Heart left ventricle (tissue), 16 donors: ENCODE results near the gene ALCAM. TPM values are rescaled to one million over a fixed set of nuclear protein-coding genes. Genes with fewer than 3 reads are reported as not detected.

Experiments
- ATAC-seq, 4 donors: fragments of 200-7000 bp; cut with Tn5 transposase; one replicate each; pipeline ENCODE4 v1.9.1; 2020 to 2022; ENCODE audit warnings: moderate library complexity in 4 of 4, mild to moderate bottlenecking in 3 of 4, moderate number of reproducible peaks in 1 of 4
- DNase-seq, 5 donors: peaks; one replicate each; pipeline ENCODE4 v3.0.0-alpha.2; 2020
- H3K27ac ChIP-seq, 12 donors: fragments of 200-600 bp; sonication (generic) in 4 of 12; one replicate each; pipeline versions ENCODE4 v1.5.0 to v1.8.0; 2016 to 2022; ENCODE audit warnings: mild to moderate bottlenecking in 2 of 12
- H3K27me3 ChIP-seq, 9 donors: fragments of 200-600 bp; sonication (generic) in 2 of 9; one replicate each; pipeline versions ENCODE4 v1.5.1 to v1.8.0; 2016 to 2022; ENCODE audit warnings: mild to moderate bottlenecking in 3 of 9
- H3K36me3 ChIP-seq, 9 donors: fragments of 200-600 bp; sonication (generic) in 2 of 9; one replicate each; pipeline versions ENCODE4 v1.5.0 to v1.8.0; 2018 to 2022; ENCODE audit warnings: mild to moderate bottlenecking in 2 of 9
- H3K4me1 ChIP-seq, 12 donors: fragments of 200-600 bp; sonication (generic) in 4 of 12; one replicate each; pipeline versions ENCODE4 v1.5.0 to v1.8.0; 2016 to 2022; ENCODE audit warnings: mild to moderate bottlenecking in 3 of 12
- H3K4me3 ChIP-seq, 12 donors: fragments of 200-600 bp; sonication (generic) in 4 of 12; one replicate each; pipeline versions ENCODE4 v1.5.0 to v1.8.0; 2017 to 2022; ENCODE audit warnings: mild to moderate bottlenecking in 9 of 12, moderate library complexity in 4 of 12
- H3K9me3 ChIP-seq, 12 donors: fragments of 200-600 bp; sonication (generic) in 4 of 12; one replicate each; pipeline versions ENCODE4 v1.5.0 to v1.8.0; 2016 to 2022; ENCODE audit warnings: mild to moderate bottlenecking in 1 of 12
- CTCF ChIP-seq, 12 donors: fragments of 200-600 bp; sonication (generic) in 4 of 12; IDR thresholded peaks; one replicate each; pipeline versions ENCODE4 v1.5.0 to v1.8.0; 2018 to 2022; ENCODE audit warnings: antibody characterized with exemption in 12 of 12, mild to moderate bottlenecking in 5 of 12
- POLR2A ChIP-seq, 2 donors: fragments of 450-650 bp; IDR thresholded peaks; one replicate each; pipeline ENCODE4 v1.6.1; 2017; ENCODE audit warnings: antibody characterized with exemption in 2 of 2, mild to moderate bottlenecking in 2 of 2, moderate library complexity in 2 of 2
- WGBS, 4 donors: extraction: QIAGEN DNeasy Blood & Tissue Kit in 2 of 4; methylation state at CpG; one replicate each; pipeline versions ENCODE4 v1.1.5 to v1.1.7; 2013 to 2018; 5-methylcytosine and 5-hydroxymethylcytosine counted together
- intact Hi-C, 10 donors: fragments of 100-400 bp; cut with DNase I; formaldehyde crosslinking; loops; one replicate each; pipeline versions ENCODE4 v1.11.1 to v1.14.2; 2022
- polyA plus RNA-seq, 2 donors: library from polyadenylated mRNA; stranded (reverse); fragments of 200-250 nt; gene quantifications; one replicate each; pipeline ENCODE4 v1.2.3, GENCODE V29; 2013
- total RNA-seq, 9 donors: library from RNA; depleted of rRNA in 2 of 9; stranded (reverse); fragments of >200 nt in 2 of 9; fragmentation: NEBNext Ultra II Directional in 3 of 9; extraction: Animal tissue kit (Norgen Biotek cat#: 25700) in 3 of 9; gene quantifications; one replicate each; pipeline versions ENCODE4 v1.1.0 to v1.2.4, GENCODE V29; 2016 to 2023
- donor health status: ischemic (EF 13 %, LVEDD 7.1; RV severe dilation, severe dysfunction).
- donor health status: healthy with polysubstance abuse.
- donor health status: DM: no; HTN: yes; CAD: no.
- donor health status: DM: no; HTN: no; CAD: no.
- donor health status: ischemic (EF 25% LVEDD 6.9; RV normal size, moderate dysfunction).
- donor health status: ischemic (EF 25% LVEDD 5.7; RV mildly dilated, moderate dysfunction).
- donor health status: healthy.
- donor health status: DM: yes; HTN: yes; CAD: no.
- donor health status: ischemic (EF 35%, LVEDD 5.7; RV mildly dilated, moderate dysfunction).
- donor health status: nonischemic (EF 11% LVEDD 7.7; RV severe dilation, severe dysfunction).
- donor health status: DM: yes; HTN: yes; CAD: no.
- donor health status: PGD.
- donor health status: ischemic (EF 29% LVEDD 5.4; RV normal size, mild dysfunction).
- donor health status: nonischemic (EF 23%, LVEDD 6.1; RV moderate dilation, normal function).

ALCAM gene
- total and polyA plus RNA-seq, 11 donors = 0.91 to 19.9 (median 5.5) TPM

GRCh38 chr3:105521770-105522169 lies 155.1 kb downstream of the ALCAM start:
- Histone ChIP-seq H3K27me3 (no peaks in the 10 kb centered on the region), H3K4me3 (no peak overlapping the region), H3K36me3 (no peaks in the 10 kb centered on the region), H3K27ac (no peak overlapping the region), H3K9me3 (no peaks in the 10 kb centered on the region), H3K4me1 (no peaks in the 10 kb centered on the region)
- DNase-seq (no peak), ATAC-seq (no peak)
- TF ChIP-seq CTCF (IDR thresholded peaks at IDR 0.05) (no peak), POLR2A (IDR thresholded peaks at IDR 0.05) (no peak)
- intact Hi-C loops = loop anchor here in 1 of 10 donors (10.0 kb wide), 1 partner anchor 1247 kb away; no protein-coding TSS in a partner anchor
- WGBS, 4 donors = 58 to 67% (median 61%) methylated on average over 2 of the region's 2 CpGs

GRCh38 chr3:105523501-105523900 lies 156.8 kb downstream of the ALCAM start:
- intact Hi-C loops = loop anchor here in 1 of 10 donors (10.0 kb wide), 1 partner anchor 1249 kb away; no protein-coding TSS in a partner anchor
- no peak overlapping the region for H3K27ac ChIP-seq
- H3K36me3 ChIP-seq = no peaks in the 10 kb centered on the region
- WGBS, 4 donors = 92 to 96% (median 95%) methylated on average over 1 of the region's 1 CpG
- TF ChIP-seq POLR2A (IDR thresholded peaks at IDR 0.05) = no peak
- TF ChIP-seq CTCF (IDR thresholded peaks at IDR 0.05) = no peak
- H3K4me1 ChIP-seq = no peaks in the 10 kb centered on the region
- DNase-seq (no peak), ATAC-seq (no peak)
- H3K4me3 ChIP-seq = no peak overlapping the region
- H3K27me3 ChIP-seq = no peaks in the 10 kb centered on the region
- no peaks in the 10 kb centered on the region for H3K9me3 ChIP-seq

- no peaks in the 10 kb centered on the region for H3K27me3 ChIP-seq
- H3K9me3 ChIP-seq = no peaks in the 10 kb centered on the region
- no peak for TF ChIP-seq POLR2A (IDR thresholded peaks at IDR 0.05)
- TF ChIP-seq CTCF (IDR thresholded peaks at IDR 0.05) = no peak
- H3K4me3 ChIP-seq = no peak overlapping the region
- H3K4me1 ChIP-seq = no peaks in the 10 kb centered on the region
- H3K36me3 ChIP-seq = no peaks in the 10 kb centered on the region
- DNase-seq = no peak
- no peak overlapping the region for H3K27ac ChIP-seq
- intact Hi-C loops = loop anchor here in 1 of 10 donors (10.0 kb wide), 1 partner anchor 1251 kb away; no protein-coding TSS in a partner anchor
- no peak for ATAC-seq
- 68 to 87% (median 84%) methylated on average over 4 of the region's 4 CpGs for WGBS, 4 donors
These were observed 158.8 kb downstream of the ALCAM start for GRCh38 chr3:105525531-105525930.

DNA sequence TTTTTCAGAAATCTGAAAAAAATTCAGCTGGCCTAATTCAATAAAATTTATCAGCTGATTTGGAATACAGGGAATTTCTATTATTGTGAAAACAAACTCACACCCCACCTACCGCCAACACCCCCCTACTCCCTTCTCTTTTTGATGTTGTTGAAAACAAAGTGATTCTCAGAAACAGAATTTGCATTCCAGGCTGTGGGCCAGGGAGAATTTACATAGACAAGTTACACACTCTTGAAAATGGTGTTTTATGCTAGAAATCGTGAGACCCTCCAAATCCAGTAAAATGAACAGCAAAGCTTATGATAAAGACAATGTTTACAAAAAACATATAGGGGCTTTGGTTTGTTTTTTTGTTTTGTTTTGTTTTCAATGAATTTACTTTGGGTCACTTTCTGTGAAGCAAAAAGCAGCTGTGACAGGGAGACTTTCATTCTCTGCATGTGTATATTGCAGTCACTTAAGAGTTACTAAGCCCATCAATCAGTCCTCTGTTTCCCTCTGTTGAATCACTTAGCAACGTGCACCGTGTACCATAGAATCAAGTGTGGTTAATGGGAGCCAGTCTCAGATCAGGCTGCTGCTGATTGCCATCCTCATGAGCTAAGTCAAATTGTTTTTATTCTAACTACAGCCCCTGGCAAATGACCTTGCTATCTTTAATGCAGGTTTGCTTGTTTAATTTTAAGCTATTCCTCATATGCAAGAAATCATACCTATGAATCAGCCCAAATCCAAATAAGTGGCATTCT lies 159.8 kb downstream of the ALCAM start:
- TF ChIP-seq POLR2A (IDR thresholded peaks at IDR 0.05) (no peak), CTCF (IDR thresholded peaks at IDR 0.05) (no peak)
- intact Hi-C loops = loop anchor here in 1 of 10 donors (10.0 kb wide), 1 partner anchor 1252 kb away; no protein-coding TSS in a partner anchor
- H3K4me3 ChIP-seq = no peak overlapping the region
- H3K27ac ChIP-seq = no peak overlapping the region
- no peak for DNase-seq
- peak in 1 of 4 donors; percentile 64 for ATAC-seq
- H3K4me1 ChIP-seq = no peaks in the 10 kb centered on the region
- no peaks in the 10 kb centered on the region for H3K36me3 ChIP-seq
- no peaks in the 10 kb centered on the region for H3K27me3 ChIP-seq
- WGBS, 4 donors = 52 to 61% (median 55%) methylated on average over 4 of the region's 4 CpGs
- no peaks in the 10 kb centered on the region for H3K9me3 ChIP-seq
